GM12878 (cell line): Measurements from ENCODE around the gene TMPRSS3. TPM values are rescaled to one million over a fixed set of nuclear protein-coding genes. Genes with fewer than 3 reads are reported as not detected.

ENCODE experiments used
- BCL11A ChIP-seq: IDR thresholded peaks from 2 replicates; pipeline ENCODE4 v1.6.1; 2011; ENCODE audit warnings: low read depth, low read length
- DPF2 ChIP-seq: fragments of 450-650 bp; IDR thresholded peaks from 2 replicates; pipeline ENCODE4 v1.6.1; 2017; ENCODE audit warnings: mild to moderate bottlenecking
- E2F4 ChIP-seq: IDR thresholded peaks from 2 replicates; pipeline ENCODE4 v1.6.1; 2012; ENCODE audit warnings: low read depth, low read length, improper control_type of control experiment
- KLF5 ChIP-seq: fragments of 450-650 bp; IDR thresholded peaks from 2 replicates; pipeline ENCODE4 v1.6.1; 2014; ENCODE audit warnings: mild to moderate bottlenecking; ENCODE audit not compliant: partially characterized antibody
- MEF2B ChIP-seq: fragments of 450-650 bp; IDR thresholded peaks from 2 replicates; pipeline ENCODE4 v1.6.1; 2018; ENCODE audit warnings: mild to moderate bottlenecking, moderate library complexity; ENCODE audit not compliant: partially characterized antibody, poor library complexity, severe bottlenecking
- PAX8 ChIP-seq: fragments of 450-650 bp; IDR thresholded peaks from 2 replicates; pipeline ENCODE4 v1.6.1; 2017; ENCODE audit warnings: mild to moderate bottlenecking, moderate library complexity
- RAD21 ChIP-seq: IDR thresholded peaks from 2 replicates; pipeline ENCODE4 v1.6.1; 2011; ENCODE audit warnings: mild to moderate bottlenecking, low read depth, low read length, moderate library complexity; ENCODE audit not compliant: insufficient read depth
- SIN3A ChIP-seq: IDR thresholded peaks from 2 replicates; pipeline ENCODE4 v1.6.1; 2012; ENCODE audit warnings: low read depth, low read length, improper control_type of control experiment
- SMAD1 ChIP-seq: fragments of 450-650 bp; IDR thresholded peaks from 2 replicates; pipeline ENCODE4 v1.6.1; 2018; ENCODE audit warnings: mild to moderate bottlenecking, low read depth; ENCODE audit not compliant: partially characterized antibody
- TAF1 ChIP-seq: IDR thresholded peaks from 2 replicates; pipeline ENCODE4 v1.6.1; 2011; ENCODE audit warnings: mild to moderate bottlenecking, low read depth, low read length, borderline replicate concordance
- ZBTB11 ChIP-seq: fragments of 450-650 bp; formaldehyde crosslinking; IDR thresholded peaks from 2 replicates; pipeline ENCODE4 v1.5.0; 2022; ENCODE audit warnings: mild to moderate bottlenecking, missing genetic modification characterization
- polyA plus RNA-seq, 11 experiments: library from polyadenylated mRNA; depleted of rRNA in 4 of 11; unstranded in 6 of 11; stranded (reverse) in 5 of 11; fragments of >200 nt; fragmentation: Nextera tagmentation in 4 of 11; fragmentation: Illumina TruSeq in 1 of 11; extraction: Ambion mirVana in 4 of 11; extraction: Trizol in 1 of 11; gene quantifications; 1 replicate in 1 of 11; 2 replicates in 10 of 11; pipeline versions ENCODE4 v1.2.1 to v1.2.3, GENCODE V29; 2011 to 2016; ENCODE audit warnings: inconsistent platforms in 2 of 11, missing spikeins in 2 of 11, low read depth in 1 of 11
- total RNA-seq, 4 experiments: library from RNA; depleted of rRNA in 3 of 4; stranded (reverse); fragments of >200 nt in 3 of 4; fragmentation: Illumina TruSeq in 1 of 4; extraction: Trizol in 1 of 4; gene quantifications; 2 replicates each; pipeline versions ENCODE4 v1.2.1 to v1.2.3, GENCODE V29; 2013 to 2021
- TF ChIP-seq, protein P1 (sequence below): fragments of 450-650 bp; IDR thresholded peaks from 2 replicates; pipeline ENCODE4 v1.6.1; 2016; ENCODE audit warnings: mild to moderate bottlenecking
- TF ChIP-seq, protein P2 (sequence below): fragments of 450-650 bp; IDR thresholded peaks from 2 replicates; pipeline ENCODE4 v1.6.1; 2017; ENCODE audit warnings: borderline replicate concordance
- TF ChIP-seq, protein P3 (sequence below): IDR thresholded peaks from 2 replicates; pipeline ENCODE4 v1.6.1; 2011; ENCODE audit warnings: borderline replicate concordance, low read depth, mild to moderate bottlenecking, moderate library complexity, low read length; ENCODE audit not compliant: insufficient read depth, poor library complexity, severe bottlenecking
- TF ChIP-seq, protein P4 (sequence below): fragments of 450-650 bp; formaldehyde crosslinking; IDR thresholded peaks from 2 replicates; pipeline ENCODE4 v1.4.0; 2020; ENCODE audit warnings: mild to moderate bottlenecking, moderate library complexity

Gene TMPRSS3
- total and polyA plus RNA-seq, 10 of the 15 experiments (the other 5 are each of a cell fraction or from before 2014, with no cell fraction given), result 0.51 to 1.5 (median 0.82) TPM; not detected in 1

GRCh38 chr21:42330380-42331371, 65.2 kb downstream of the TMPRSS3 start (continued):
- TF ChIP-seq PAX8, result no peak
- TF ChIP-seq TAF1, result no peak
- TF ChIP-seq MEF2B, result no peak
- no peak for TF ChIP-seq BCL11A
- no peak for TF ChIP-seq E2F4
- TF ChIP-seq, protein P1, sequence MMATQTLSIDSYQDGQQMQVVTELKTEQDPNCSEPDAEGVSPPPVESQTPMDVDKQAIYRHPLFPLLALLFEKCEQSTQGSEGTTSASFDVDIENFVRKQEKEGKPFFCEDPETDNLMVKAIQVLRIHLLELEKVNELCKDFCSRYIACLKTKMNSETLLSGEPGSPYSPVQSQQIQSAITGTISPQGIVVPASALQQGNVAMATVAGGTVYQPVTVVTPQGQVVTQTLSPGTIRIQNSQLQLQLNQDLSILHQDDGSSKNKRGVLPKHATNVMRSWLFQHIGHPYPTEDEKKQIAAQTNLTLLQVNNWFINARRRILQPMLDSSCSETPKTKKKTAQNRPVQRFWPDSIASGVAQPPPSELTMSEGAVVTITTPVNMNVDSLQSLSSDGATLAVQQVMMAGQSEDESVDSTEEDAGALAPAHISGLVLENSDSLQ, result no peak
- TF ChIP-seq, protein P2, sequence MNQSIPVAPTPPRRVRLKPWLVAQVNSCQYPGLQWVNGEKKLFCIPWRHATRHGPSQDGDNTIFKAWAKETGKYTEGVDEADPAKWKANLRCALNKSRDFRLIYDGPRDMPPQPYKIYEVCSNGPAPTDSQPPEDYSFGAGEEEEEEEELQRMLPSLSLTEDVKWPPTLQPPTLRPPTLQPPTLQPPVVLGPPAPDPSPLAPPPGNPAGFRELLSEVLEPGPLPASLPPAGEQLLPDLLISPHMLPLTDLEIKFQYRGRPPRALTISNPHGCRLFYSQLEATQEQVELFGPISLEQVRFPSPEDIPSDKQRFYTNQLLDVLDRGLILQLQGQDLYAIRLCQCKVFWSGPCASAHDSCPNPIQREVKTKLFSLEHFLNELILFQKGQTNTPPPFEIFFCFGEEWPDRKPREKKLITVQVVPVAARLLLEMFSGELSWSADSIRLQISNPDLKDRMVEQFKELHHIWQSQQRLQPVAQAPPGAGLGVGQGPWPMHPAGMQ, result no peak
- TF ChIP-seq KLF5, result no peak
- TF ChIP-seq, protein P3, sequence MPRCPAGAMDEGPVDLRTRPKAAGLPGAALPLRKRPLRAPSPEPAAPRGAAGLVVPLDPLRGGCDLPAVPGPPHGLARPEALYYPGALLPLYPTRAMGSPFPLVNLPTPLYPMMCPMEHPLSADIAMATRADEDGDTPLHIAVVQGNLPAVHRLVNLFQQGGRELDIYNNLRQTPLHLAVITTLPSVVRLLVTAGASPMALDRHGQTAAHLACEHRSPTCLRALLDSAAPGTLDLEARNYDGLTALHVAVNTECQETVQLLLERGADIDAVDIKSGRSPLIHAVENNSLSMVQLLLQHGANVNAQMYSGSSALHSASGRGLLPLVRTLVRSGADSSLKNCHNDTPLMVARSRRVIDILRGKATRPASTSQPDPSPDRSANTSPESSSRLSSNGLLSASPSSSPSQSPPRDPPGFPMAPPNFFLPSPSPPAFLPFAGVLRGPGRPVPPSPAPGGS, result no peak
- no peak for TF ChIP-seq ZBTB11 (CRISPR knock-in tag)
- no peak for TF ChIP-seq SIN3A
- no peak for TF ChIP-seq SMAD1
- TF ChIP-seq, protein P4, sequence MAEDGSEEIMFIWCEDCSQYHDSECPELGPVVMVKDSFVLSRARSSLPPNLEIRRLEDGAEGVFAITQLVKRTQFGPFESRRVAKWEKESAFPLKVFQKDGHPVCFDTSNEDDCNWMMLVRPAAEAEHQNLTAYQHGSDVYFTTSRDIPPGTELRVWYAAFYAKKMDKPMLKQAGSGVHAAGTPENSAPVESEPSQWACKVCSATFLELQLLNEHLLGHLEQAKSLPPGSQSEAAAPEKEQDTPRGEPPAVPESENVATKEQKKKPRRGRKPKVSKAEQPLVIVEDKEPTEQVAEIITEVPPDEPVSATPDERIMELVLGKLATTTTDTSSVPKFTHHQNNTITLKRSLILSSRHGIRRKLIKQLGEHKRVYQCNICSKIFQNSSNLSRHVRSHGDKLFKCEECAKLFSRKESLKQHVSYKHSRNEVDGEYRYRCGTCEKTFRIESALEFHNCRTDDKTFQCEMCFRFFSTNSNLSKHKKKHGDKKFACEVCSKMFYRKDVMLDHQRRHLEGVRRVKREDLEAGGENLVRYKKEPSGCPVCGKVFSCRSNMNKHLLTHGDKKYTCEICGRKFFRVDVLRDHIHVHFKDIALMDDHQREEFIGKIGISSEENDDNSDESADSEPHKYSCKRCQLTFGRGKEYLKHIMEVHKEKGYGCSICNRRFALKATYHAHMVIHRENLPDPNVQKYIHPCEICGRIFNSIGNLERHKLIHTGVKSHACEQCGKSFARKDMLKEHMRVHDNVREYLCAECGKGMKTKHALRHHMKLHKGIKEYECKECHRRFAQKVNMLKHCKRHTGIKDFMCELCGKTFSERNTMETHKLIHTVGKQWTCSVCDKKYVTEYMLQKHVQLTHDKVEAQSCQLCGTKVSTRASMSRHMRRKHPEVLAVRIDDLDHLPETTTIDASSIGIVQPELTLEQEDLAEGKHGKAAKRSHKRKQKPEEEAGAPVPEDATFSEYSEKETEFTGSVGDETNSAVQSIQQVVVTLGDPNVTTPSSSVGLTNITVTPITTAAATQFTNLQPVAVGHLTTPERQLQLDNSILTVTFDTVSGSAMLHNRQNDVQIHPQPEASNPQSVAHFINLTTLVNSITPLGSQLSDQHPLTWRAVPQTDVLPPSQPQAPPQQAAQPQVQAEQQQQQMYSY (CRISPR knock-in tag), result no peak
- peak; percentile 71; the same call in 1 of the 2 replicates for TF ChIP-seq DPF2
- TF ChIP-seq RAD21, result 0 out of 2 replicates have a peak, but pooled peaks have one; percentile 20
